Stimulated activated CD4-positive, alpha-beta T cell treated with anti-CD3 and anti-CD28 coated beads, Interleukin-1b, Interleukin-23, amount 100 ng/mL, for 4 hours (primary cell): ENCODE measurements around the gene NAT8.
"Not testable (repeated sequence)": the region's sequence is repeated elsewhere in the genome, so short reads cannot be mapped to it uniquely, and the experiment has no call there.

ENCODE experiments used
- DNase-seq, 2 donors: peaks; one replicate each; pipeline ENCODE4 v3.0.0-alpha.2; 2020; ENCODE audit warnings: low read depth in 2 of 2

The NAT8 gene

GRCh38 chr2:73636977-73637376, 5.2 kb downstream of the NAT8 start:
- not testable (repeated sequence) for DNase-seq

- not testable (repeated sequence) for DNase-seq
These were observed 11.5 kb downstream of the NAT8 start for GRCh38 chr2:73630662-73631266.

- DNase-seq = not testable (repeated sequence)
These were observed 13.7 kb downstream of the NAT8 start for GRCh38 chr2:73628493-73628892.

GRCh38 chr2:73626237-73626636, 16.0 kb downstream of the NAT8 start:
- not testable (repeated sequence) for DNase-seq

GRCh38 chr2:73624625-73625024, 17.6 kb downstream of the NAT8 start:
- DNase-seq = not testable (repeated sequence)

GRCh38 chr2:73624036-73624435, 18.2 kb downstream of the NAT8 start:
- DNase-seq = not testable (repeated sequence)

- DNase-seq = not testable (repeated sequence)
These were observed 22.3 kb downstream of the NAT8 start for GRCh38 chr2:73619925-73620324.

GRCh38 chr2:73614997-73615396, 27.2 kb downstream of the NAT8 start:
- no peak for DNase-seq

GRCh38 chr2:73614105-73614504, 28.1 kb downstream of the NAT8 start:
- no peak for DNase-seq

- no peak for DNase-seq
These were observed 30.4 kb downstream of the NAT8 start for GRCh38 chr2:73611867-73612266.

- no peak for DNase-seq
These were observed 31.0 kb downstream of the NAT8 start for GRCh38 chr2:73611193-73611592.

GRCh38 chr2:73610111-73610510, 32.1 kb downstream of the NAT8 start:
- no peak for DNase-seq

GRCh38 chr2:73604589-73604988, 37.6 kb downstream of the NAT8 start:
- DNase-seq = not testable (repeated sequence)

GRCh38 chr2:73603099-73603588, 39.1 kb downstream of the NAT8 start:
- DNase-seq = not testable (repeated sequence)

- no peak for DNase-seq
These were observed 40.4 kb downstream of the NAT8 start for GRCh38 chr2:73601780-73602179.

GRCh38 chr2:73594251-73594650, 48.0 kb downstream of the NAT8 start:
- no peak for DNase-seq

- DNase-seq = no peak
These were observed 48.5 kb downstream of the NAT8 start for GRCh38 chr2:73593680-73594079.
